Caki2 (cell line): ENCODE data around the gene AGBL4. TPM values are rescaled to one million over a fixed set of nuclear protein-coding genes. Genes with fewer than 3 reads are reported as not detected.
A peak's percentile ranks its signal among the peaks of the same experiment; 100 is the strongest.

Source experiments
- DNase-seq: peaks from one replicate; pipeline ENCODE4 v3.0.0-alpha.2; 2015; ENCODE audit warnings: low read depth
- in situ Hi-C: cut with HindIII; loops from 2 replicates; pipeline ENCODE4 v1.10.0; 2016; ENCODE audit warnings: low sequenced_read_pairs, low pct_unique_long_range_greater_than_20kb, mixed read lengths
- total RNA-seq: library from RNA; depleted of rRNA; stranded (reverse); fragments of >200 nt; shearing (Covaris generic); gene quantifications from 2 replicates; pipeline ENCODE4 v1.2.3, GENCODE V29; 2014; ENCODE audit warnings: low replicate concordance

Gene AGBL4
- total RNA-seq, 1 experiment from 2014 or later, result not detected

DNA sequence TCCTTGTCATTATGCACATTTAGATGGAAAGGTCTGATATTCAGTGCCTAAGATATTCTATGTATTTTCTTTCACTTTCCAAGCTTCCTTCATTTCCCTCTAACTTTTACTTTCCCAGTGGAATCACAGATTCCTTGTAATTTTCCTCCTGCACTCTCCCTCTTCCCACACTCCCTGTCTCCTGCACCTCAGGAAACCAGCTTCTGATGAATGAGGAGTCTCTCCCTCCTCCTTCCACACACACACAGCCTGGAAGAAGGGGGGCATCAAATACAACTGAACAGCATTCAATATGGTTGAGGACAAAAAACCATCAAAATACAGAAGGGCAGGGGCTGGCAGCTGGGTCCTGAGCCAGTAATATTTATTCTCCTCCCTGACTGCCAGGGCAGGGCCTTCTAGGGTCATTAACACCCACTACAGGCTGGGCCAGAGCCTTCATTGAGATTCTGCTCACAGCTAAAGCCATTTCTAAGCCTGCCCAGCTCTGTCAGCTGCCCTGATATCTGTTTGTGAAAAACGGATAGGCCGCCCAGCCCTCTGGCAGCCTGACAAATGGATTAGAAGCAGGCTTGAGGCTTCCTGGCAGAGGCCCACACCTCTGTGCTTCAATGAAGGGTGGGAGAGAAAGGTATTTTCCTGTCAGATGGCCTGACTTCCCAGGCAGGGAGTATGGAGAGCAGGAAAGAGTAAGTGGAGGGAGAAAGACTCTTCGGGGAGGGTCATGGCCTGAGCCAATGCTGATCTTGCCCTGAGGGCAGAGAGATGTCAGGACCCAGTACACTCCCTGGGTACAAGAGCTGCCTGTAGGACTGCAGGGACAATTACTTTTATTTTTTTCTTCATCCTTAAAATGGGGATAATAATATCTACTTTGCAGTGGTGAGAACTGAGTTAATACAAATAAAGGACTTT is 1412.9 kb downstream of the AGBL4 start:
- DNase-seq, result no peak
- in situ Hi-C loops, result no loop called here

GRCh38 chr1:48608882-48609281 is 1414.9 kb downstream of the AGBL4 start:
- in situ Hi-C loops, result no loop called here
- DNase-seq, result no peak

- in situ Hi-C loops, result no loop called here
- DNase-seq, result no peak
These were observed 1420.5 kb downstream of the AGBL4 start for GRCh38 chr1:48603222-48603621.

DNA sequence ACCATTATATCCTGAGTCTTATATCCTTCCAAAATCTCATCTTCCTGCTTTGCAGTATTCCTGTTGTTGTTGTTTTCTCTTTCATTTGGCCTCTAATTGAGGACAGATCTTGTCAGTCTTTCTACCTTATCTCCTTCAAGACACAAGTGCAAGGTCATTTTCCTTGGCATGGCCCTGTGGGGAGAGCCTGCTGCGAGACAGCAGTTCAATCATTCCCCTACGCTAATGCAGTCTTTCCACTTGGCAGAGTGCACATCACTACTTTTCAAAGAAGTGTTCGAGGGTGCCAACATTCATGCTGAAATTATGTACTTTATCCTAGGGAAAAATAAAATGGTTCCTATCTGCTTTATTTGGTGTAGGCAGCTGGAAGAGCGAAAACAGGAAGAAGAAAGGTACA is 1421.4 kb downstream of the AGBL4 start:
- DNase-seq, result no peak
- in situ Hi-C loops, result no loop called here

DNA sequence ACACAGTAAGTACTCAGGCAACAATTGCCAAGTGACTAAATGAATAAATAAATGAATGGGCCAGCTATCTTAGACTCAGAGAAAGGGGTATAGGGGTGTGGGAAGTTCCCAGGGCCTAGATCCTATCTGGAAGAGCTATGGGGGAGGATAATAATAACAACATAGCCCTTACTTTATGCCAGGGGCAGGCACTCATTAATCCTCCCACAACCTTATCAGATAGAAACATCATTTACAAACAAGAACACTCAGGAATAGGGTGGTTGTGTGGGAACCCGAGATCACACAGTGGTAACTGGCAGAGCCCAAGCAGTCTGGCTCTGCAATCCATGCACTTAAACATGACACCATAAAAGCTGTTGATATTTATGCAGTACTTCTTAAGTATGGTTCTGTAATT is 1423.6 kb downstream of the AGBL4 start:
- in situ Hi-C loops, result no loop called here
- no peak for DNase-seq

DNA sequence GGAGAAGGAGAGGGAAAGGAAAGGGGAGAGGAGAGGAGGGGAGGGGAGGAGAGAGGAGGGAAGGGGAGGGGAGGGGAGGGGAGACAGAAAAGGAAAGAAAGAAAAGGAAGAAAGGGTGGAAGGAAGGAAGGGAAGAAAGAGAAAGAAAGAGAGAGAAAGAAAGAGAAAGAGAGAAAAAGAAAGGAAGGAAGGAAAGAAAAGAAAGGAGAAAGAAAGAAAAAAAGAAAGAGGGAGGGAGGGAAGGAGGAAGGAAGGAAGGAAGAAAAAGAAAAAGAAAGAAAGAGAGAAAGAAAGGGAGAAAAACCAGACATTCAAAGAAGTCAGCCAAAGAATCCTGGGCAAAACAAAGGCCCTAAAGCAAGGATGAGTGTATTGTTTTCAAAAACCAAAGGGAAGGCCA is 1426.1 kb downstream of the AGBL4 start:
- DNase-seq, result no peak

DNA sequence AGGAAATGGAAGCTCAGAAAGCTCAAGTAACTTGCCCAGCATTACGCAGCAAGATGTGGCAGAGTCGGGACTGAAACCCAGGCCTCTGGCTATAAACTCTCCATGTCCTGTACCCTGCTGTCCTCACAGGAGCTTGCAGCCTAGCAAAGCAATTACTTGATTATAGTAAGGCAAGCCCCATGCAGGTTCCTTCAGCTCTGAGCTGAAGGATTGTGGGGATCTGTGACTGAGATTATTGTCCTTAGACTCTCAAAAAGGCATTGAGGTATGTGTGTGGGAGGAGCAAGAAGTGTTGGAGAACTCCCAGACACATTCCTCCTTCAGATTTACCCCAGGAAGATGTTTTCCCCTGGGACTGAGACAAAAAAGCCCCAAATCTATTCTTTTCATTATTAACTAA is 1427.7 kb downstream of the AGBL4 start:
- DNase-seq, result no peak
- in situ Hi-C loops, result no loop called here

More for the DNA sequence above, 1426.1 kb downstream of the AGBL4 start:
- in situ Hi-C loops, result no loop called here

DNA sequence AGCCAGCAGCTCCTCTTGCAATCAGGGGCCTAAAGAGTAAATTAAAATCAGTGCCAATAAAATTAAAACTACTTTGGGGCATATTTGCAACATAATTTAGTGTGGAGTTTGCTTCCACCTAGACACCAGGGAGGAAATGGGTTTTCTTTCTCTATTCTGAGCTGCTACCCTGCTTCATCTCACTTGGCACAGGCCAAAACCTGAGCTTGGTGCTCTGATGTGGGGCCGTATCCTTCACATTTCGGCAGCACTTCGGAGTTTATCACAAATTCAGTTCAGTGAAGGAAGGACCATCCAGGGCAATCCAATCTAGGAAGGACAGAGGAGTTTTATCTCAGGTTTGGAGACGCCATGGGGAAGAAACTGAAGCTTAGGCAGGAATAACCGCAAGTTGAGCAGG is 1428.1 kb downstream of the AGBL4 start:
- DNase-seq, result no peak
- in situ Hi-C loops, result no loop called here

DNA sequence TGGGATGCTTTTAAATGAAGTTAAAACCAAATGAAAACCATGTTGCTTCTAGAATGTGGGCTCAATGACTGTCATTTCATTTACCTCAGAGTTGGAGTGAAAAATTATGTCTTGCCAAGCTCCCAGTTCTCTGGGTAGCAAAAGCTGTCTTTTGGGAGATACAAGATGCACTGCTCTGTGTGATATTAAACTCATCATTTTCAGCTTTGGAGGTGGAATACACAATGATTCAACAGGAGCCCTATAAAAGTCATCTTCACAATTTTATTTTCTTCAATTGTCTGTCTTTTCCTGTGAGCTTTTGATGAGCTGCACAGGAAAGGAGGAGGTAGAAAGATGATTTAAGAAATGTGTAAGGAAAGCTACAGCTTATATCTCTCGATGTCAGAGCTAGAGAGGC is 1431.4 kb downstream of the AGBL4 start:
- in situ Hi-C loops, result no loop called here
- DNase-seq, result no peak

DNA sequence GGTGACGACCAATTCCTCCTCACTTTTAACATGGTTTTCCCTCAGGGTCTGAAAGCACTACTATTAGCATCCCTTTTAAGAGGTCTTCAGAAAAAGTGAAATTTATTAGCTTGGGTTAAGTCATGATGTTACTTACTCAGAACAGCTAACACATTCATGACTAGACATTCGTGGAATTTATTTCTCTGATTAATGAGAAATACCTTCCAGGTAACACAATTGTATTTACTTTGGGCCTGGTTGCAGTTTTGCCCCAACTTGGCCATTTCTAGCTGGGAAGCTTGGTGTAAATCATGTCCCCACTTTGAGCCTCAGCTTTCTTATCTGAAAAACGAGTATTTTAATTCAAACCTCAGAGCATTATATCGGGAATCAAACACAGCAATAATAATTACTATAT is 1432.6 kb downstream of the AGBL4 start:
- in situ Hi-C loops, result no loop called here
- DNase-seq, result no peak

GRCh38 chr1:48588061-48588460 is 1435.7 kb downstream of the AGBL4 start:
- no peak for DNase-seq

DNA sequence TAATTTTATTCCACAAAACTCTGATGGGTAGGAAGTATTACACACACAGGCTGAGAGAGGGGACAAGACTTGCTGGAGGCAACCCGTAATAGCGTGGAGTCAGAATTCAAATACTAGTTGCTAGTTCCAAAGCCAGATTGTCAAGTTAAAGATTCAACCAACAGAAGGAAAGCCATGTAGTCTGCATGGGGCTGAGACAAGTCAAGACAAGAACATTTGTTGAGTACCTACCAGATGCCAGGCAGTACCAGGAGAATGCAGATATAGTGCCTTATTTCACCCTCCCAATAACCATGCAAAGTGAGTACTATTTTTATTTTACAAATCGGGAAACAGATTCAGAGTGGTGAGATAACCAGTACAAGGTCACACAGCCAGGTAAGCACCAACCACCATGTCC is 1441.3 kb downstream of the AGBL4 start:
- in situ Hi-C loops, result no loop called here
- DNase-seq, result no peak

More at GRCh38 chr1:48588061-48588460, 1435.7 kb downstream of the AGBL4 start:
- in situ Hi-C loops, result no loop called here

DNA sequence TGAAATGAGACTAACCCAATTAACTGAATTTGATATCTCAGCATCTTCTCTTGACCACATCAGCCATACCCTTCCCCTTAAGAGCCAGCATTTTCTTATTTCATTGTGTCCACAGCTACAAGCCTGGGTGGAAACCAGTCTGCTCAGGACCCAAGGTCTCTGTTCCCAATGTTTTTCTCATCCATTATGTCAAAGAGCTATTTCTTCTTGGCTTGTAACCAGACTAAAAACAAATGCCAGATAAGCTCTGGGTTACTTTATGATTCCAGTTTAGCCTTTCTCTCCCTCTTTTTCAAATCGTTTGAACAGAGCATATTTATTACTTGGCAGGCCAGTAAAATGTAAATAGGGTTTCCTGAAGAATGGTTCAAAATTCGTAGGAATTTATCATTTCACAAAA is 1442.5 kb downstream of the AGBL4 start:
- DNase-seq, result no peak
- in situ Hi-C loops, result no loop called here

- in situ Hi-C loops, result no loop called here
- DNase-seq, result no peak
These were observed 1447.2 kb downstream of the AGBL4 start for GRCh38 chr1:48576565-48576964.

- in situ Hi-C loops, result no loop called here
- DNase-seq, result peak; percentile 13
These were observed 1451.0 kb downstream of the AGBL4 start for GRCh38 chr1:48572646-48573258.

GRCh38 chr1:48572134-48572533 is 1451.6 kb downstream of the AGBL4 start:
- in situ Hi-C loops, result no loop called here
- no peak for DNase-seq

- no peak for DNase-seq
- in situ Hi-C loops, result no loop called here
These were observed 1452.3 kb downstream of the AGBL4 start for GRCh38 chr1:48571303-48571987.

GRCh38 chr1:48570568-48570967 is 1453.2 kb downstream of the AGBL4 start:
- in situ Hi-C loops, result no loop called here
- DNase-seq, result no peak

- in situ Hi-C loops, result no loop called here
- DNase-seq, result no peak
These were observed 1455.3 kb downstream of the AGBL4 start for GRCh38 chr1:48568501-48568900.
